ENCODE measurements around the gene CTBP2. TPM values are rescaled to one million over a fixed set of nuclear protein-coding genes. Genes with fewer than 3 reads are reported as not detected.
"Not testable (repeated sequence)": the region's sequence is repeated elsewhere in the genome, so short reads cannot be mapped to it uniquely, and the experiment has no call there.

The CTBP2 gene
- total RNA-seq, 1 donor from 2014 or later: 109 TPM

GRCh38 chr10:124997771-124998623, 162.4 kb downstream of the CTBP2 start:
- no peak for DNase-seq (ENCODE audit: low read depth)

GRCh38 chr10:124997306-124997705, 163.1 kb downstream of the CTBP2 start:
- DNase-seq (ENCODE audit: low read depth): no peak

GRCh38 chr10:124996854-124997215, 163.5 kb downstream of the CTBP2 start:
- DNase-seq (ENCODE audit: low read depth): no peak

GRCh38 chr10:124996127-124996853, 164.1 kb downstream of the CTBP2 start:
- DNase-seq (ENCODE audit: low read depth): no peak

GRCh38 chr10:124995605-124996004, 164.8 kb downstream of the CTBP2 start:
- no peak for DNase-seq (ENCODE audit: low read depth)

GRCh38 chr10:124994573-124995473, 165.5 kb downstream of the CTBP2 start:
- DNase-seq (ENCODE audit: low read depth): no peak

GRCh38 chr10:124993736-124994451, 166.5 kb downstream of the CTBP2 start:
- DNase-seq (ENCODE audit: low read depth): no peak

GRCh38 chr10:124993345-124993708, 167.0 kb downstream of the CTBP2 start:
- no peak for DNase-seq (ENCODE audit: low read depth)

- peak; percentile 53 for DNase-seq (ENCODE audit: low read depth)
These were observed 167.7 kb downstream of the CTBP2 start for GRCh38 chr10:124992462-124993344.

- no peak for DNase-seq (ENCODE audit: low read depth)
These were observed 168.5 kb downstream of the CTBP2 start for GRCh38 chr10:124991835-124992234.

GRCh38 chr10:124990671-124991625, 169.4 kb downstream of the CTBP2 start:
- no peak for DNase-seq (ENCODE audit: low read depth)

- DNase-seq (ENCODE audit: low read depth): no peak
These were observed 170.8 kb downstream of the CTBP2 start for GRCh38 chr10:124989526-124989925.

GRCh38 chr10:124988753-124989152, 171.6 kb downstream of the CTBP2 start:
- not testable (repeated sequence) for DNase-seq (ENCODE audit: low read depth)

GRCh38 chr10:124987788-124988187, 172.6 kb downstream of the CTBP2 start:
- DNase-seq (ENCODE audit: low read depth): peak; percentile 15

GRCh38 chr10:124985162-124985561, 175.2 kb downstream of the CTBP2 start:
- no peak for DNase-seq (ENCODE audit: low read depth)

- no peak for DNase-seq (ENCODE audit: low read depth)
These were observed 176.0 kb downstream of the CTBP2 start for GRCh38 chr10:124984376-124984775.

GRCh38 chr10:124983321-124983720, 177.0 kb downstream of the CTBP2 start:
- no peak for DNase-seq (ENCODE audit: low read depth)

GRCh38 chr10:124978376-124978725, 182.0 kb downstream of the CTBP2 start:
- DNase-seq (ENCODE audit: low read depth): no peak

GRCh38 chr10:124977648-124978375, 182.6 kb downstream of the CTBP2 start:
- DNase-seq (ENCODE audit: low read depth): no peak

All from renal cortical epithelial cell (primary cell).